ENCODE measurements around the gene GPX3. TPM values are rescaled to one million over a fixed set of nuclear protein-coding genes. Genes with fewer than 3 reads are reported as not detected.

GPX3 gene
- total RNA-seq, 1 experiment from 2014 or later = 20.4 TPM

- Histone ChIP-seq H2BK15ac (ENCODE audit: low read depth, low read length) (no peak overlapping the region), H2BK20ac (ENCODE audit: low read depth, low read length, poor library complexity, severe bottlenecking) (no peak overlapping the region), H2AK5ac (ENCODE audit: insufficient read length, low read length) (no peak overlapping the region), H3K56ac (ENCODE audit: insufficient read length, low read depth, low read length) (no peak overlapping the region), H3K27me3 (ENCODE audit: insufficient read depth, low read length) (no peaks in the 10 kb centered on the region; the same call in 1 of the 2 replicates), H3K18ac (ENCODE audit: insufficient read length, low read depth, low read length) (no peak overlapping the region), H2BK12ac (ENCODE audit: insufficient read length, low read depth, low read length) (no peak overlapping the region), H3K79me1 (ENCODE audit: insufficient read depth, low read depth, low read length, poor library complexity, severe bottlenecking) (no peaks in the 10 kb centered on the region), H4K5ac (ENCODE audit: insufficient read length, low read depth, low read length) (no peak overlapping the region), H3K4me1 (ENCODE audit: insufficient read depth, low read length) (no peaks in the 10 kb centered on the region), H3K27ac (ENCODE audit: insufficient read length, low read depth, low read length) (no peak overlapping the region), H4K20me1 (ENCODE audit: control insufficient read depth, insufficient read depth, insufficient read length) (no peaks in the 10 kb centered on the region), H3K4ac (ENCODE audit: low read depth, low read length) (no peak overlapping the region), H3K79me2 (ENCODE audit: insufficient read depth, low read length) (no peaks in the 10 kb centered on the region), H3T11ph (ENCODE audit: low read length) (no peak overlapping the region), H3K4me2 (ENCODE audit: insufficient read depth, insufficient read length, low read length) (no peak overlapping the region), H3K14ac (ENCODE audit: insufficient read depth, low read length) (no peak overlapping the region), H3K9ac (ENCODE audit: extremely low read depth, insufficient read length, low read length) (no peak overlapping the region), H4K8ac (replicated peaks; ENCODE audit: insufficient read length, low read depth, low read length) (no peak overlapping the region), H3K23ac (ENCODE audit: insufficient read length, low read depth, low read length) (no peak overlapping the region), H2BK5ac (ENCODE audit: insufficient read length, low read length) (no peak overlapping the region), H3K9me3 (ENCODE audit: control insufficient read depth, low read depth, low read length) (no peaks in the 10 kb centered on the region), H4K91ac (ENCODE audit: insufficient read length, low read depth, low read length) (no peak overlapping the region), H2BK120ac (ENCODE audit: low read depth, low read length, poor library complexity, severe bottlenecking) (no peak overlapping the region), H3K23me2 (ENCODE audit: insufficient read length, low read depth, low read length, poor library complexity, severe bottlenecking) (no peaks in the 10 kb centered on the region), H2AFZ (ENCODE audit: low read length) (no peak overlapping the region)
- Mint-ChIP-seq H3K36me3 (ENCODE audit: insufficient read depth in 1 of 3, low read depth in 3 of 3) (no peaks in the 10 kb centered on the region), H3K27me3 (ENCODE audit: low read depth) (peaks cover 59% of the 10 kb centered on the region), H3K4me3 (no peak overlapping the region), H3K4me1 (peaks cover 5 to 7% of the 10 kb centered on the region in 2 experiments; a peak in 3 of 4 replicates), H3K9me3 (no peaks in the 10 kb centered on the region), H3K27ac (no peak overlapping the region)
- WGBS (ENCODE audit: extremely low coverage, insufficient read length, low lambda C conversion rate) = no CpG with 5 or more reads among the region's 2 CpGs
- no peak for TF ChIP-seq CTCF (conservative IDR thresholded peaks at IDR 0.05)
- no peak for DNase-seq
Measured at GRCh38 chr5:151018846-151019245, 1.5 kb upstream of the GPX3 start.

Measured in H9 (cell line).